Suppressor macrophage (primary cell): Measurements from ENCODE around the gene RANBP17.
"Not testable (repeated sequence)": the region's sequence is repeated elsewhere in the genome, so short reads cannot be mapped to it uniquely, and the experiment has no call there.

Experiments used
- DNase-seq, 4 experiments: peaks; one replicate each; pipeline ENCODE4 v3.0.0-alpha.2; 2020 to 2022

RANBP17 gene

DNA sequence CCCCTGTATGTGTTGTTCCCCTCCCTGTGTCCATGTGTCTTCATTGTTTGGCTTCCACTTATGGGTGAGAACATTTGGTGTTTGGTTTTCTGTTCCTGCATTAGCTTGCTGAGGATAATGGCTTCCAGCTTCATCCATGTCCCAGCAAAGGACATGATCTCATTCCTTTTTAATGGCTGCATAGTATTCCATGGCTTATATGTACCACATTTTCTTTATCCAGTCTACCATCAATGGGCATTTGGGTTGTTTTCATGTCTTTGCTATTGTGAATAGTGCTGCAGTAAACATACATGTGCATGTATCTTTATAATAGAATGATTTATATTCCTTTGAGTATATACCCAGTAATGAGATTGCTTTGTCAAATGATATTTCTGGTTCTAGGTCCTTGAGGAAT, 8.6 kb downstream of the RANBP17 start:
- not testable (repeated sequence) for DNase-seq

DNA sequence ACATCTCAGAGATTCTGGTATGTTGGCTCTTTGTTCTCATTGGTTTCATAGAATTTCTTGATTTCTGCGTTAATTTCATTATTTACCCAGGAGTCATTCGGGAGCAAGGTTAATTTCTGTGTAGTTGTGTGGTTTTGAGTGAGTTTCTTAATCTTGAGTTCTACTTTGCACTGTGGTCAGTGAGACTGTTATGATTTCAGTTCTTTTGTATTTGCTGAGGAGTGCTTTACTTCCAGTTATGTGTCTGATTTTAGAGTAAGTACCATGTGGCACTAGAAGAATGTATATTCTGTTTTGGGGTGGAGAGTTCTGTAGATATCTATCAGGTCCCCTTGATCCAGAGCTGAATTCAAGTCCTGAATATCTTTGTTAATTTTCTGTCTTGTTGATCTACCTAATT, 12.2 kb downstream of the RANBP17 start:
- no peak for DNase-seq

DNA sequence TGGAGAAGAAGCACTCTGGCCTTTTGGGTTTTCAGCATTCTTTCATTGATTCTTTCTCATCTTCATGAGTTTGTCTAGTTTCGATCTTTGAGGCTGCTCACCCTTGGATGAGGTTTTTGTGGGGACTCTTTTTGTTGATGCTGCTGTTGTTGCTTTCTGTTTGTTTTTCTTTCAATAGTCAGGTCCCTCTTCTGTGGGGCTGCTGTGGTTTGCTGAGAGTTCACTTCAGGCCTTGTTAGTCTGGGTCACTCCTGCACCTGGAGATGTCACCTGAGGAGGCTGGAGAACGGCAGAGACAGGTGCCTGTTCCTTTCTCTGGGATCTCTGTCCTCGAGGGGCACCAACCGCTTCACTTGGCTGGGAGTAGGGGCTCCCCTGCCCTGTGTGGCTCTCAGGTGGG, 14.0 kb downstream of the RANBP17 start:
- no peak for DNase-seq

DNA sequence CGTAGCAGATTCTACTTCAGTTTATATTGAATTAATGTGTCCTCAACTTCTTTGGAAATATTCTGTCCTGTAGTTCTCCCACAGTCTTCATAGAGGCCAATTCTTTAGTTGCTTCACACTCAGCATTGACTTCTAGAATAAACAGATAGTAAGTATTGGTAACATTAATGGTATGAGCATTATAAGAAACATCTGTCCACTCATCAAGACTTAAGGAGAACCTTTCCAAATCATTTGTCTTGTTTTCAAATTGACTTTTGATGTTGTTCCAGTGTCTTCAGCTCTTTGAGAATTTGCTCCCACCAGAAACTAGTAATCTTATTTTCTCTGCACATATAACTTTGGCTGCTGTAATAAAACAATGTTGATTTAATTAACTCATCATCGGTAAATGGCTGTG, 18.3 kb downstream of the RANBP17 start:
- no peak for DNase-seq

DNA sequence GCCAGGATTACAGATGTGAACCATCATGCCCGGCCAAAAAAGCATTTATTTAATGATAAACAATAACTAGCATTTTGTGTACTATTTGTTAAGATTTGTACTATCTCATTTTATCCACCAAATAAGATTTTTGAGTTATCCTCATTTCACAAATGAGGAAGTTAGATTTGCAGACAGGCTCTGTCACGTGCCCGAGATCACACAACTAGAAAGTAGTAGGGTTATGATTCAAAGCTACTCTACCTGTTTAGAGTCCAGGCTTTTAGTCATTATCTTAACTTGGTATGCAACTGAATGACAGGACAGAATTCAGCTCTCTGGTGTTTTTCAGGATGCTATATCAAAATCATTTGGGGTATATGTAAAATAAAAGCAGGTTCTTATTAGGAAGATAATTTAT, 20.5 kb downstream of the RANBP17 start:
- no peak for DNase-seq

DNA sequence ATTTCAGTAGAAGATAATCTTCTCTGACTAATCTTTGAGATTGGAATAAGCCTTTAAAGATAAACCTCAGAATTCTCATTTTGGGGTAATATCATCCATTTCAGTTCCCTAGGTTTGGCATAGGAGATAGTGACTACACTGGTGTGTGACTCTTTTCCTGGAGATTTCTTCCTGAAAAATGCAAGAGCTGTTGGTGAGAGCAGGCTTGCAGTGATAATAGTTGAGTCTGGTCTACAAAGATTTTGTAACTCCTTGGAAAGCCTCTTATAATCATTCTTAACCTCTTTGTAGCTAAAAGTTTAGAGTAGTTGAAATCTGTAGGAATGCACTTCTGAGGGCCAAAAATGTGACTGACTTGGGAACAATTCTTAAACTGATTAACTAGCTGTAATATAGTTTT, 23.4 kb downstream of the RANBP17 start:
- no peak for DNase-seq

DNA sequence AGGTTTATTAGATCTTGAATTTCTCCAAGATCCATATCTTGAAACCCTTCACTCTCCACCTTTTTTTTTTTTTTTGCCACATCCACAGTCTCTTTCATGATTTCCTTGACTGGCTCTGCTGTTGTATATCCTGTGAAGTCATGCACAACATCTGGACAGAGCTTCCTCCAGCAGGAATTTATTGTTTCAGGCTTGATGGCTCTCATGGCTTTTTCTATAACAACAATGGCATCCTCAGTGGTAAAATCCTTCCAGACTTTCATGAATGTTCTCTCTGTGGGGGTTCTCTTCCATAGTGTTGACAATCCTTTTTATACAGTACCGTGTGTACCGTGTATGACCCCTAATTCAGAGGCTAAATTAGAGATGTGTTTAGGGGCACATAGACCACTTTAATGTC, 24.0 kb downstream of the RANBP17 start:
- no peak for DNase-seq

DNA sequence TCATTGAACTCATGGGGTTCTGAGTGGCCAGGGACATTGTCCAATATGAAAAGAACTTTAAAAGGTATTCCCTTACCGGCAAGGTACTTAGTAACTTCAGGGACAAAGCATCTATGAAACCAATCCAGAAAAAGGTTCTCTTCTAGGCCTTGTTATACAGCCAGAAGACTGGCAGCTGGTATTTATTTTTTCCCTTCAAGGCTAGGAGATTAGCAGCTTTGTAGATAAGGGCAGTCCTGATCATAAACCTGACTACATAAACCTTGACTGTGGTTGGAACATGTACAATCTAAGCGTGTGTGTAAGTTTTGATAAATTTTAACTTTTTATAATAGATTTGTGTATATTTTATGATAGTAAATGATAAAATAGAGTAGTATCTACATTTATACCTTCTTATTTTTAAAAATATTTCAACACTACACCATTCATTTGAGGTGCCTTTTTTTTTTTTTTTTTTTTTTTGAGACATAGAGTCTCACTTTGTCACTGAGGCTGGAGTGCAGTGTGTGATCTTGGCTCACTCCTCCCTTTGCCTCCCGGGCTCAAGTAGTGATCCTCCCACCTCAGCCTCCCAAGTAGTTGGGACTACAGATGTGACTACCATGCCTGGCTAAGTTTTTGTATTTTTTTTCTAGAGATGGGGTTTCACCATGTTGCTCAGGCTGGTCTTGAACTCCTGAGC, 24.5 kb downstream of the RANBP17 start:
- no peak for DNase-seq

DNA sequence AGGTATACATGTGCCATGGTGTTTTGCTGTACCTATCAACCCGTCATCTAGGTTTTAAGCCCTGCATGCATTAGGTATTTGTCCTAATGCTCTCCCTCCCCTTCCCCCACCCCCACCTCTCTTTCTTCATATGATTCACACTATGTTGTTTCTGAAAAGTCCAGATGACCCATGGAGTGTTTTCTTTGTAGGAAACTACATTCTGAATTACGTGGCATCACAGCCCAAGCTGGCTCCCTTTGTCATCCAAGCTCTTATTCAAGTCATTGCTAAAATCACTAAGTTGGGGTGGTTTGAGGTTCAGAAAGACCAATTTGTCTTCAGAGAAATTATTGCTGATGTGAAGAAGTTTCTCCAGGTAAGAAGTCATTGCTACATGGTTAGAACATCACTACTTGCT, 30.4 kb downstream of the RANBP17 start:
- no peak for DNase-seq

DNA sequence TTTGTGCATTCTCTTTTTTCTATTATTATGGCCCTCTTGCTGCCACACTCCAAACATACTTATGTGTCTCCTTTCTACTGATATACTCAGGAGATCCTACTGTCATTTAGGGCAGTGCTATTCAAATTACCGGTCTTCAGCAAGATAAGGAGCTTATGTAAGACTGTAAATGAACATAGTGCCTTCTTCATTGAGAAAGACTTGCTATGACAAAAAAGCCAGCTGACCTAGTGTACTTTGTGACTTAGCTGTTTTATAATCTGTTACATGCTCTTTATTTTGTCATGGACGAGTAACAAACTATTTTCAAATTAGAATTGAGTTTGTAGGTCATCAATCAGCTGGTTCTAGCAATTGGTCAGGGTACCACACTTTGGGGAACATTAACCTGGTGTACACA, 32.8 kb downstream of the RANBP17 start:
- no peak for DNase-seq

DNA sequence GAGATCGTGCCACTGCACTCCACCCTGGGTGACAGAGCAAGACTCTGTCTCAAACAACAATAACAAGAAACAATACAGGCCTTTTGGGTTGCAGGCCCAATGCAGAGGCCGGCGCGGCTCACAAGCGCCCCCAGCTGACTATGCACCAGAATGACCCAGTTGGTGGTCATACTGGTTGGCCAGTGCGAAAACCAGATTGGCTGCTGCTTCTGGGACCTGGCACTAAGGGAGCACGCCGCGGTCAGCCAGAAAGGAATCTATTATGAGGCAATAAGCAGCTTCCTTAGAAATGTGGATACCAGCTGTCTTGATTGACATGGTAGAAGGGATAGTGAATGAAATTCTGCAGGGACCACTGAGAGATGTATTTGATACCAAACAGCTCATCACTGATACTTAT, 35.0 kb downstream of the RANBP17 start:
- DNase-seq, result peak in 1 of 4 experiments; percentile 3

DNA sequence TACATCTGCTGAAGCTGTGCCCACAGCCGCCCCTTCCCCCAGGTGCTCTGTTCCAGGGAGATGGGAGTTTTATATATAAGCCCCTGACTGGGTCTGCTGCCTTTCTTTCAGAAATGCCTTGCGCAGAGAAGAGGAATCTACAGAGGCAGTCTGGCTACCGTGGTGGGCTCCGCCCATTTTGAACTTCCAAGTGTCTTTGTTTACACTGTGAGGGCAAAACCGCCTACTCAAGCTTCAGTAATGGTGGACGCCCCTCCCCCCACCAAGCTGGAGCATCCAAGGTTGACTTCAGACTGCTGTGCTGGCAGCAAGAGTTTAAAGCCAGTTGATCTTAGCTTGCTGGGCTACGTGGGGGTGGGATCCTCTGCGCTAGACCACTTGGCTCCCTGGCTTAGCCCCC, 41.3 kb downstream of the RANBP17 start:
- DNase-seq, result no peak

DNA sequence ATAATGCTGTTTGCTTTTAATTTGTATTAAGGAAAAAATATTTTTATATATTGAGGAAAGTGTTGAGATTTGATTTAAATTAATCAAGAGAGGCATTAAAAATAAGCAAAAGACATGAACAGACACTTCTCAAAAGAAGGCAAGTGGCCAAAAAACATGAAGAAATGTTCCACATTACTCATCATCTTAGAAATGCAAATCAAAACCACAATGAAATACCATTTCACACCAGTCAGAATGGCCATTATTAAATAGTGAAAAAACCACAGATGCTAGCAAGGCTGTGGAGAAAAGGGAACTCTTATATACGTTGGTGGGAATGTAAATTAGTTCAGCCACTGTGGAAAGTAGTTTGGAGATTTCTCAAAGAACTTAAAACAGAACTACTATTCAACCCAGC, 45.9 kb downstream of the RANBP17 start:
- peak in 2 of 4 experiments; percentile 3 to 21 for DNase-seq

DNA sequence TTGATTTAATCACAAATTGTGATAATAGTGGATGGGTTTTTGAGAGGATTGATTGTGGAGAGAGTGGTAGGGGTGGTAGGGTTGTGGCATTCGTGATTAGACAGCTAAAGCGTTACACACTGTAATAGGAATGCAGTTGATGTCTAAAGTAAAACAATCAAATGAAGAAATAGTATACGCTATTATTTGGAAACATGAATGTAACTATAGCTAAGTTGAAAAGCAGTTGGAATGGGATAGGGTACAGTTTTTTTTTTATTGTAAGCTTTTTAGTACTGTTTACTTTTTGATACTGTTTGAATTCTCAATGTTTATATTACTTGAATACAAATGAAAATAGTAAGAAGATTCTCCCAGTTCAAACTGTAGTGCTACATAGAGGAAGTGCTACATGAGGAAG, 51.8 kb downstream of the RANBP17 start:
- DNase-seq, result no peak

DNA sequence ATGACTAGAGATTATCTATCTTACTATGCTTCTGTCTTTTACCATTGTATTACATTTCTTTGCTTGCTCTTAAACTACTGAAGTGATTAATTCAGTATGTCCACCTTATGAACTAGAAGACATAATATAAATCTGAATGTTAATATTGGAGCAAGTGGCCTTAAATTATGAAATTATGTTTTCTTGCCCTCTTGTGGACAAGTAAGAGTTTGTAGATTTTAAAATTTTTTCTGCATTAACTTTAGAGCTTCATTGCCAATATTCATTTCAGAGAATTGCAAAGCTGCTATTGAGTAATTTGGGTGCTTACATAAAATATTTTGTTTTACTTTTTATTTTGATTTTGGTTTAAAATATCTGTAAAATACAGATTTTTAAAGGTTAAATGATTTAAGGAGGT, 55.3 kb downstream of the RANBP17 start:
- DNase-seq, result peak in 1 of 4 experiments; percentile 4

DNA sequence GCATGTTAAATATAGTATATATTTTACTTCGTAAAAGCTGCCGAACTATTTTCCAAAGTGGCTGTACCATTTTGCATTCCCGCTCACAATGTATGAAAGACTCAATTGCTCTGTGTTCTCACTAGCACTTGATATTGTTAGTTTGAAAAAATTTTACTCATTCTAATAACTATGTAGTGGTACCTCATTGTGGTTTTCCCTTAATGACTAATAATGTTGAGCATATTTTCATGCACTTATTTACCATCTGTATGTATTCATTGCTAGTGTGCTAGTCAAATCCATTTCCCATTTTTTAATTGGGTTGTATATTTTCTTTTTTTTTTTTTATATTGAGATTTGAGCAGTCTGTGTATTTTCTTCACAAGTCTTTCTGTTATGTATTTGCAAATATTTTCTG, 58.4 kb downstream of the RANBP17 start:
- DNase-seq, result no peak

DNA sequence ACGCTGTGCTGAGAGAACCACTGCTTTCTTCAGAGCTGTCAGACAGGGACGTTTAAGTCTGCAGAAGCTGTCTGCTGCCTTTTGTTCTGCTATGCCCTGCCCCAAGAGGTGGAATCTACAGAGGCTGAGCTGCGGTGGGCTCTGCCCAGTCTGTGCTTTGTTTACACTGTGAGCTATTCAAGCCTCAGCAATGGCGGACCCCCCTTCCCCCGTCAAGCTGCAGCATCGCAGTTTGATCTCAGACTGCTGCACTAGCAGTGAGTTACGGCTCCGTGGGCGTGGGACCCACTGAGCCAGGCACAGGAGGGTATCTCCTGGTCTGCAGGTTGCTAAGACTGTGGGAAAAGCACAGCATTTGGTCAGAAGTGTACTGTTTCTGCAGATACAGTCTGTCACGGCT, 60.5 kb downstream of the RANBP17 start:
- peak in 1 of 4 experiments; percentile 7 for DNase-seq

DNA sequence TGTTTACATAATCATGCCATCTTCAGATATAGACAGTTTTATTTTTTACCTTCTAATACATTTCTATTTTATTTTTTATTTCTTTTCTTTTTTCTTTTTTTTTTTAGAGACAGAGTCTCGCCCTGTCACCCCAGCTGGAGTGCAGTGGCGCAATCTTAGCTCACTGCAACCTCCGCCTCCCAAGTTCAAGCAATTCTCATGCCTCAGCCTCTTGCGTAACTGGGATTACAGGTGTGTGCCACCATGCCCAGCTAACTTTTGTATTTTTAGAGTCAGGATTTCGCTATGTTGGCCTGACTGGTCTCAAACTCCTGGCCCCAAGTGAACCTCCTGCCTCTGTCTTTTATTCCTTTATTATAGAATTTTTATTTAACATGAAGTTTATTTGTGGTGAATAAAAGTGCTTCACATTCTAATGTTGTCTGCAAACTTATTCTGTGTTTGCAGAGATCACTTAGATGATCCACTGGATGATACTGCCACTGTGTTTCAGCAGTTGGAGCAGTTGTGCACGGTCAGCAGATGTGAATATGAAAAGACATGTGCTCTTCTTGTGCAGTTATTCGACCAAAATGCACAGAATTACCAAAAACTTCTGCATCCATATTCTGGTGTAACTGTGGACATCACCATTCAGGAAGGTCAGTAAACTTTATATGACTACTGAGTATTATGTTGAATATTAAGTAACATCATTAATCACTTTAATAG, 62.2 kb downstream of the RANBP17 start:
- no peak for DNase-seq

DNA sequence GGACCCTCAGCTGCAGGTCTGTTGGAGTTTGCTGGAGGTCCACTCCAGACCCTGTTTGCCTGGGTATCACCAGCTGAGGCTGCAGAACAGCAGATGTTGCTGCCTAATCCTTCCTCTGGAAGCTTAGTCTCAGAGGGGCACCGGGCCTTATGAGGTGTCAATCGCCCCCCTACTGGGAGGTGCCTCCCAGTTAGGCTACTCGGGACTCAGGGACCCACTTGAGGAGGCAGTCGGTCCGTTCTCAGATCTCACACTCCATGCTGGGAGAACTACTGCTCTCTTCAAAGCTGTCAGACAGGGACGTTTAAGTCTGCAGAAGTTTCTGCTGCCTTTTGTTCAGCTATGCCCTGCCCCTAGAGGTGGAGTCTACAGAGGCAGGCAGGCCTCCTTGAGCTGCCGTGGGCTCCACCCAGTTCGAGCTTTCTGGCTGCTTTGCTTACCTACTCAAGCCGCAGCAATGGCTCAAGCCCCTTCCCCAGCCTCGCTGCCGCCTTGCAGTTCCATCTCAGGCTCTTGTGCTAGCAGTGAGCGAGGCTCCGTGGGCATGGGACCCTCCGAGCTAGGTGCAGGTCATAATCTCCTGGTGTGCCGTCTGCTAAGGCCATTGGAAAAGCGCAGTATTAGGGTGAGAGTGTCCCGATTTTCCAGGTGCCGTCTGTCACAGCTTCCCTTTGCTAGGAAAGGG, 73.9 kb downstream of the RANBP17 start:
- not testable (repeated sequence) for DNase-seq

DNA sequence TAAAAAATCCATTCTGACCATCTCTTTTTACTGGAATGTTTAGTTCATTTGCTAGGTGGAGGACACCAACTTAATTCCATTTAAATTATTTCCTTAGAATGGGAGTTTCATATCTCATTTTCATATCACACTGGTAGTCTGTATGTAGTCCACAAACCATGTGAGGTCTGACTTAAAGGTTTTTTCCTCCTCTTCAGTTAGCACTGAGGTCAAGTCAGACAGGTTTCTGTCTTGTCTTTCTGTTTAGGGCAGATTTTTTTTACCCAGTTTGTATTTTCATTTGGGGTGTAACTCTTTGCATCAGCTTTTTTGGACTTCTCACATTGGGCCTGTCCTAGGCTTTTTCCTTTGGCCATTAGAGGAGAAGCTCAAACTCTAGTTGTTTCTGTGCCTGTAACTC, 75.3 kb downstream of the RANBP17 start:
- no peak for DNase-seq

DNA sequence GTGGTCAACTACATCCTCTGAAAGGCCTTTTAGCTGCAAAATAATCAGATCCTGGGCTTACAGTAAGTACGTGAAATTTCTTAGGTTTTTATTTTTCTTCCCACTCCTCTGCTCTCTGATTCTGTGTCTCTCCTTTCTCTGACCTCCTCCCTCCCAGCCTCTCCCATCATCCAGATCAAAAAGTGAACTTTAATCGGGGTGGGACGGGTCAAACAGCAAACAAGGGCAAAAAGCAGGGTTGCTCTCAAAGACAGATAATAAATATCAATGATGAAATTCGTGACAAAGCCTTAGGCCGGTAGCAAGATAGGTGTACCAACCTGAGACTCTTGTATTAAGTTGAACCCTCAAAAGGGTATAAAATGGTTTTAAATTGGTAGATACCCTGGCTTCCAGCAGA, 76.1 kb downstream of the RANBP17 start:
- DNase-seq, result no peak

DNA sequence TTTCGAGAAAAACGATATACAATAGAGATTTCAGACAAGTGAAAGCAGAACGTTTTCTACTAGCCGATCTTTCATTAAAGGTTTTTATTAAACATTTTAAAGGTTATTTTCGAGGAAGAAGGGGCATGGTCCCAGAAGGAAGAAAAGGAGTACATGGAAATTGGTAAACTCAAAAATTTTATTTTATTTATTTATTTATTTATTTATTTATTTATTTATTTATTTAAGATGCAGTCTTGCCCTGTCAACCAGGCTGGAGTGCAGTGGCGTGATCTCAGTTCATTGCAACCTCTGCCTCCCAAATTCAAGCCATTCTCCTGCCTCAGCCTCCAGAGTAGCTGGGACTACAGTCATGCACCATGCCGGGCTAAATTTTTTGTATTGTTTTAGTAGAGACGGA, 77.4 kb downstream of the RANBP17 start:
- no peak for DNase-seq

DNA sequence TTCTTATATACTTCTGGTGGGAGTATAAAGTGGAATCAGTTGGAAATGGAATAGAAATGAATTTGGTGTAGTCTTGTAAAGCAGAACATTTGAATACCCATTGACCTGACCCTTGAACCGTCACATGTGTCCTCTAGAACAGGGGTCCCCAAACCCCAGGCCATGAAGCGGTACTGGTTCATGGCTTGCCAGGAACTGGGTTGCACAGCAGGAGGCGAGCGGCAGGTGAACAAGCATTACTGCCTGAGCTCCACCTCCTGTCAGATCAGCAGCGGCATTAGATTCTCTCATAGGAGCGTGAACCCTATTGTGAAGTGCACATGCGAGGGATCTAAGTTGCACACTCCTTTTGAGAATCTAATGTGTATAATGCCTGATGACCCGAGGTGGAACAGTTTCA, 80.0 kb downstream of the RANBP17 start:
- DNase-seq, result no peak

DNA sequence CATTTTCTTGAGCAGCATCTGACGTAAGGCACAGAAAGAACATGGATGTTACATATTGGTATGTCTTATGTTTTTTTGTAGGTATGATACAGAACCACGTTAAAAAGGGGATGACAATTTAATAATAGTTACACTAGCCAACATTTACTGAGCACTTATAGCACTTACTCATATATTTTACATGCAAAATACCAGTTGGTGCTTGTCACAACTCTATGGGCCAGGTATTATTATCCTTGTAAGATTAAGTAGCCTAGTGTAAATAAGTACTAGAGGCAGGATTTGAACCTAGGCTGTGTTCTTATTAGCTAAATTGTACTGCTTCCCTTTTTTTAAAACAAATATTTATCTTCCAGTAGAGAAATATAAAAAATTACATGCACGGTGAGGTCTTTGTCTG, 83.5 kb downstream of the RANBP17 start:
- DNase-seq, result no peak
